Sigmoid colon (tissue), 7 donors: ENCODE data around the gene TSPAN9. TPM values are rescaled to one million over a fixed set of nuclear protein-coding genes. Genes with fewer than 3 reads are reported as not detected.

Experiments used
- DNase-seq: peaks from one replicate; pipeline ENCODE4 v3.0.0-alpha.2; 2019
- H3K27ac ChIP-seq, 4 donors: fragments of 200-600 bp; sonication (generic); one replicate each; pipeline ENCODE4 v1.5.1; 2016 to 2019; ENCODE audit warnings: mild to moderate bottlenecking in 1 of 4
- H3K27me3 ChIP-seq, 3 donors: fragments of 200-600 bp; sonication (generic); one replicate each; pipeline ENCODE4 v1.5.1; 2019; ENCODE audit warnings: mild to moderate bottlenecking in 1 of 3
- H3K36me3 ChIP-seq, 4 donors: fragments of 200-600 bp; sonication (generic); one replicate each; pipeline ENCODE4 v1.5.1; 2016 to 2019
- H3K4me1 ChIP-seq, 4 donors: fragments of 200-600 bp; sonication (generic); one replicate each; pipeline ENCODE4 v1.5.1; 2017 to 2019
- H3K4me3 ChIP-seq, 4 donors: fragments of 200-600 bp; sonication (generic); one replicate each; pipeline ENCODE4 v1.5.1; 2017 to 2019; ENCODE audit warnings: mild to moderate bottlenecking in 2 of 4, moderate library complexity in 1 of 4
- H3K9me3 ChIP-seq, 4 donors: fragments of 200-600 bp in 3 of 4; sonication (generic) in 3 of 4; one replicate each; pipeline versions ENCODE4 v1.5.1 to v1.6.1; 2013 to 2019
- EP300 ChIP-seq, 4 donors: sonication (generic); formaldehyde crosslinking; IDR thresholded peaks; one replicate each; pipeline ENCODE4 v1.6.1; 2017; ENCODE audit warnings: antibody characterized with exemption in 4 of 4
- POLR2A ChIP-seq, 2 donors: fragments of 450-650 bp; IDR thresholded peaks; one replicate each; pipeline ENCODE4 v1.6.1; 2016; ENCODE audit warnings: antibody characterized with exemption in 2 of 2, mild to moderate bottlenecking in 2 of 2, moderate library complexity in 2 of 2
- POLR2AphosphoS5 ChIP-seq, 4 donors: sonication (generic); formaldehyde crosslinking; IDR thresholded peaks; one replicate each; pipeline ENCODE4 v1.6.1; 2017; ENCODE audit warnings: antibody characterized with exemption in 4 of 4
- WGBS, 2 donors: extraction: QIAGEN DNeasy Blood & Tissue Kit; methylation state at CpG; one replicate each; pipeline ENCODE4 v1.1.7; 2013; 5-methylcytosine and 5-hydroxymethylcytosine counted together
- intact Hi-C: fragments of 100-400 bp; cut with DNase I; formaldehyde crosslinking; loops from one replicate; pipeline ENCODE4 v1.15.1; 2023
- polyA plus RNA-seq, 3 donors: library from polyadenylated mRNA; stranded (reverse); fragments of 200-250 nt; gene quantifications; one replicate each; pipeline ENCODE4 v1.2.3, GENCODE V29; 2013
- total RNA-seq, 4 donors: library from RNA; depleted of rRNA; stranded (reverse); fragments of >200 nt; gene quantifications; one replicate each; pipeline ENCODE4 v1.1.0, GENCODE V29; 2016
- TF ChIP-seq, protein P1 (sequence below), 4 experiments: fragments of 450-650 bp in 3 of 4; fragments of 200-600 bp in 1 of 4; IDR thresholded peaks; one replicate each; pipeline ENCODE4 v1.5.1; 2016 to 2019; ENCODE audit warnings: antibody characterized with exemption in 4 of 4, mild to moderate bottlenecking in 3 of 4, moderate library complexity in 2 of 4
- donor health status: healthy with polysubstance abuse.
- donor health status: Bipolar disorder and iron deficiency.
- donor health status: healthy.

TSPAN9 gene
- total and polyA plus RNA-seq, 7 donors = 0.92 to 28.0 (median 18.2) TPM

DNA sequence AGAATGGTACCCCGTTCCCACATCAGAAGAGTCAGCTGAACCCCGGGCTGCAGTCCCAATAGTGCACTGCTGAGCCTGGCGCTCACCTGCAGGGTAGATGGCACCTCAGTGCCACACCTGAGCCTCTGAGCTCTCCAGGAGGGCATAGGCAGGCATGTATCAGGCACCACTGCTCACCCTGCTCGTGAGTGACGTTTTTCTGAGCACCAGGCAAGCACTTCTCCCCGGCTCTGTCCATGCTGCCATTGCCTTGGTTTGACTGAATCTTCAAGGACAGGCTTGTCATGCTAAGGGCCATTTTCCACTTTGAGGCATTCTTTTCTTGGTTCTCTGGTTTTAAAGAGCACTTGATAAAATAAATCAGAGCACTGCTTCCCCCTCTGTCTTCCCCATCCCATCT lies 252.2 kb downstream of the TSPAN9 start:
- intact Hi-C loops = no loop called here
- Histone ChIP-seq H3K9me3 (no peaks in the 10 kb centered on the region), H3K27me3 (no peaks in the 10 kb centered on the region), H3K4me1 (no peaks in the 10 kb centered on the region), H3K36me3 (no peaks in the 10 kb centered on the region), H3K27ac (no peak overlapping the region), H3K4me3 (no peak overlapping the region)
- TF ChIP-seq POLR2AphosphoS5 (IDR thresholded peaks at IDR 0.05) (no peak), POLR2A (IDR thresholded peaks at IDR 0.05) (no peak), EP300 (IDR thresholded peaks at IDR 0.05) (no peak)
- TF ChIP-seq, protein P1, sequence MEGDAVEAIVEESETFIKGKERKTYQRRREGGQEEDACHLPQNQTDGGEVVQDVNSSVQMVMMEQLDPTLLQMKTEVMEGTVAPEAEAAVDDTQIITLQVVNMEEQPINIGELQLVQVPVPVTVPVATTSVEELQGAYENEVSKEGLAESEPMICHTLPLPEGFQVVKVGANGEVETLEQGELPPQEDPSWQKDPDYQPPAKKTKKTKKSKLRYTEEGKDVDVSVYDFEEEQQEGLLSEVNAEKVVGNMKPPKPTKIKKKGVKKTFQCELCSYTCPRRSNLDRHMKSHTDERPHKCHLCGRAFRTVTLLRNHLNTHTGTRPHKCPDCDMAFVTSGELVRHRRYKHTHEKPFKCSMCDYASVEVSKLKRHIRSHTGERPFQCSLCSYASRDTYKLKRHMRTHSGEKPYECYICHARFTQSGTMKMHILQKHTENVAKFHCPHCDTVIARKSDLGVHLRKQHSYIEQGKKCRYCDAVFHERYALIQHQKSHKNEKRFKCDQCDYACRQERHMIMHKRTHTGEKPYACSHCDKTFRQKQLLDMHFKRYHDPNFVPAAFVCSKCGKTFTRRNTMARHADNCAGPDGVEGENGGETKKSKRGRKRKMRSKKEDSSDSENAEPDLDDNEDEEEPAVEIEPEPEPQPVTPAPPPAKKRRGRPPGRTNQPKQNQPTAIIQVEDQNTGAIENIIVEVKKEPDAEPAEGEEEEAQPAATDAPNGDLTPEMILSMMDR (IDR thresholded peaks at IDR 0.05) = no peak
- WGBS, 2 donors = 73 to 74% methylated on average over 6 of the region's 6 CpGs
- no peak for DNase-seq

GRCh38 chr12:3330976-3331510 lies 253.9 kb downstream of the TSPAN9 start:
- 87 to 90% methylated on average over 7 of the region's 7 CpGs for WGBS, 2 donors
- Histone ChIP-seq H3K27ac (no peak overlapping the region), H3K4me1 (peaks cover 0 to 2% (median 0%) of the 10 kb centered on the region in 4 donors), H3K36me3 (no peaks in the 10 kb centered on the region), H3K4me3 (no peak overlapping the region), H3K9me3 (no peaks in the 10 kb centered on the region), H3K27me3 (no peaks in the 10 kb centered on the region)
- DNase-seq = no peak
- TF ChIP-seq POLR2A (IDR thresholded peaks at IDR 0.05) (no peak), EP300 (IDR thresholded peaks at IDR 0.05) (no peak), POLR2AphosphoS5 (IDR thresholded peaks at IDR 0.05) (no peak)
- TF ChIP-seq, protein P1 (IDR thresholded peaks at IDR 0.05) = no peak
- intact Hi-C loops = no loop called here

- H3K27ac ChIP-seq = no peak overlapping the region
- H3K9me3 ChIP-seq = no peaks in the 10 kb centered on the region
- intact Hi-C loops = no loop called here
- H3K4me1 ChIP-seq = peaks cover 0 to 13% (median 5%) of the 10 kb centered on the region in 4 donors
- no peak overlapping the region for H3K4me3 ChIP-seq
- no peak for DNase-seq
- WGBS, 2 donors = 83 to 92% methylated on average over 3 of the region's 3 CpGs
- no peaks in the 10 kb centered on the region for H3K36me3 ChIP-seq
- no peaks in the 10 kb centered on the region for H3K27me3 ChIP-seq
- TF ChIP-seq, protein P1 (IDR thresholded peaks at IDR 0.05) = no peak
- TF ChIP-seq POLR2AphosphoS5 (IDR thresholded peaks at IDR 0.05) = no peak
- no peak for TF ChIP-seq POLR2A (IDR thresholded peaks at IDR 0.05)
- TF ChIP-seq EP300 (IDR thresholded peaks at IDR 0.05) = no peak
These were observed 255.0 kb downstream of the TSPAN9 start for GRCh38 chr12:3332188-3332587.

GRCh38 chr12:3333583-3333982 lies 256.4 kb downstream of the TSPAN9 start:
- H3K27me3 ChIP-seq = no peaks in the 10 kb centered on the region
- intact Hi-C loops = no loop called here
- peak; percentile 57 for DNase-seq
- H3K4me3 ChIP-seq = no peak overlapping the region
- no peaks in the 10 kb centered on the region for H3K9me3 ChIP-seq
- no peak overlapping the region for H3K27ac ChIP-seq
- peaks cover 0 to 15% (median 5%) of the 10 kb centered on the region in 4 donors for H3K4me1 ChIP-seq
- H3K36me3 ChIP-seq = no peaks in the 10 kb centered on the region
- TF ChIP-seq EP300 (IDR thresholded peaks at IDR 0.05) (no peak), POLR2A (IDR thresholded peaks at IDR 0.05) (no peak), POLR2AphosphoS5 (IDR thresholded peaks at IDR 0.05) (no peak)
- TF ChIP-seq, protein P1 (IDR thresholded peaks at IDR 0.05) = no peak
- WGBS, 2 donors = 49 to 71% methylated on average over 10 of the region's 10 CpGs

- TF ChIP-seq EP300 (IDR thresholded peaks at IDR 0.05) (no peak), POLR2AphosphoS5 (IDR thresholded peaks at IDR 0.05) (no peak), POLR2A (IDR thresholded peaks at IDR 0.05) (no peak)
- TF ChIP-seq, protein P1 (IDR thresholded peaks at IDR 0.05) = no peak
- H3K4me1 ChIP-seq = peaks cover 0 to 15% (median 5%) of the 10 kb centered on the region in 4 donors
- DNase-seq = no peak
- 86 to 89% methylated on average over 9 of the region's 9 CpGs for WGBS, 2 donors
- no peaks in the 10 kb centered on the region for H3K9me3 ChIP-seq
- intact Hi-C loops = no loop called here
- H3K27me3 ChIP-seq = no peaks in the 10 kb centered on the region
- no peak overlapping the region for H3K4me3 ChIP-seq
- no peak overlapping the region for H3K27ac ChIP-seq
- no peaks in the 10 kb centered on the region for H3K36me3 ChIP-seq
These were observed 256.8 kb downstream of the TSPAN9 start for GRCh38 chr12:3333991-3334391.
